BE2C (cell line): ENCODE data around the gene GPR135.

ENCODE experiments used
- DNase-seq: peaks from one replicate; pipeline ENCODE4 v3.0.0-alpha.2; 2020
- H3K27me3 ChIP-seq: fragments of 250-450 bp; sonication (Bioruptor Pico); 2 replicates; pipeline ENCODE4 v1.5.1; 2020; ENCODE audit warnings: mild to moderate bottlenecking
- H3K36me3 ChIP-seq: fragments of 250-450 bp; sonication (Bioruptor Pico); 2 replicates; pipeline ENCODE4 v1.5.1; 2020; ENCODE audit warnings: mild to moderate bottlenecking
- H3K4me1 ChIP-seq: fragments of 250-450 bp; sonication (Bioruptor Pico); 2 replicates; pipeline ENCODE4 v1.5.1; 2020
- H3K4me3 ChIP-seq: 2 replicates; pipeline ENCODE4 v1.5.1; 2011; ENCODE audit warnings: low read depth, low read length
- H3K9me3 ChIP-seq: fragments of 250-450 bp; sonication (Bioruptor Pico); 2 replicates; pipeline ENCODE4 v1.5.1; 2020
- TF ChIP-seq, protein P1 (sequence below): IDR thresholded peaks from 2 replicates; pipeline ENCODE4 v1.5.1; 2012; ENCODE audit warnings: mild to moderate bottlenecking, low read depth, low read length

GPR135 gene

DNA sequence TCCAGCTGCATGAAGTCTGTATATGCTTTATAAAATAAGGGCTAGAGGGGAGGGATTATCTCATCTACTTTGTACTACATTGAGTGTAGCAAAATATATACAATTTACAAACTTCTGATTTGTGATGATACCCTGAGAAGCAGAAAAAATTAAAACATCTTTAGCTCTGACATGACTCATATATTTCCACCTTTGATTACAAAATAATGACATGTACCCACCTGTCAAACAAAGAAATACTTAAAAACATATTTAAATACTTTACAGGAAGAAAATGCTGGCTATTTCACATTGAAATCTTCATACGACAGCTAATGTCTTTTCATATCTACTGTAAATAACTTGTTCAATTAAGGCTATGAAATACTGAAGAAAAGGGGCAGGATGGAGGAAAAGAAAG is 3.3 kb downstream of the GPR135 start:
- no peak for DNase-seq

DNA sequence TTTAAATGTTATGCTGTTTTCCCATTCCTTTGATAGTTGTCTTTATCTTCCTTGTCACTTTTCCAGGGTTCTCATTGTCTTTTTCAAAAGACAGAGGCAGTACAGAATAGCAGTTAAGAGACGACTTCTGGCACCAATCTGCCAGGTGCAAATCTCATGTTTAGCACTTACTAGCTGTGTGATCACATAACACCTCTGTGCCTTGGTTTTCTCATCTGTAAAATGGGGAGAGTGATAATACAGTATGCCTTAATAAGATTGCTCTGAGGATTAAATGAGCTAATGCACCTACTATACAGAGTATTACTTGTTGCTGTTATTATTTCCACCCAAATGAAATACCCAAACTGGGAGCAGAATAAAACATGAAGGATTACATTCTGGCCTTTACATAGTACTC is 4.8 kb downstream of the GPR135 start:
- TF ChIP-seq, protein P1, sequence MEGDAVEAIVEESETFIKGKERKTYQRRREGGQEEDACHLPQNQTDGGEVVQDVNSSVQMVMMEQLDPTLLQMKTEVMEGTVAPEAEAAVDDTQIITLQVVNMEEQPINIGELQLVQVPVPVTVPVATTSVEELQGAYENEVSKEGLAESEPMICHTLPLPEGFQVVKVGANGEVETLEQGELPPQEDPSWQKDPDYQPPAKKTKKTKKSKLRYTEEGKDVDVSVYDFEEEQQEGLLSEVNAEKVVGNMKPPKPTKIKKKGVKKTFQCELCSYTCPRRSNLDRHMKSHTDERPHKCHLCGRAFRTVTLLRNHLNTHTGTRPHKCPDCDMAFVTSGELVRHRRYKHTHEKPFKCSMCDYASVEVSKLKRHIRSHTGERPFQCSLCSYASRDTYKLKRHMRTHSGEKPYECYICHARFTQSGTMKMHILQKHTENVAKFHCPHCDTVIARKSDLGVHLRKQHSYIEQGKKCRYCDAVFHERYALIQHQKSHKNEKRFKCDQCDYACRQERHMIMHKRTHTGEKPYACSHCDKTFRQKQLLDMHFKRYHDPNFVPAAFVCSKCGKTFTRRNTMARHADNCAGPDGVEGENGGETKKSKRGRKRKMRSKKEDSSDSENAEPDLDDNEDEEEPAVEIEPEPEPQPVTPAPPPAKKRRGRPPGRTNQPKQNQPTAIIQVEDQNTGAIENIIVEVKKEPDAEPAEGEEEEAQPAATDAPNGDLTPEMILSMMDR, result no peak
- no peaks in the 10 kb centered on the region for H3K36me3 ChIP-seq
- H3K9me3 ChIP-seq, result no peaks in the 10 kb centered on the region
- H3K4me3 ChIP-seq, result no peak overlapping the region
- no peak for DNase-seq
- no peaks in the 10 kb centered on the region for H3K27me3 ChIP-seq
- H3K4me1 ChIP-seq, result no peaks in the 10 kb centered on the region; the same call in 1 of the 2 replicates

More for the DNA sequence above, 3.3 kb downstream of the GPR135 start:
- no peaks in the 10 kb centered on the region for H3K27me3 ChIP-seq
- TF ChIP-seq, protein P1, result no peak
- no peak overlapping the region for H3K4me3 ChIP-seq
- H3K4me1 ChIP-seq, result no peaks in the 10 kb centered on the region; the same call in 1 of the 2 replicates
- no peaks in the 10 kb centered on the region for H3K36me3 ChIP-seq
- no peaks in the 10 kb centered on the region for H3K9me3 ChIP-seq

DNA sequence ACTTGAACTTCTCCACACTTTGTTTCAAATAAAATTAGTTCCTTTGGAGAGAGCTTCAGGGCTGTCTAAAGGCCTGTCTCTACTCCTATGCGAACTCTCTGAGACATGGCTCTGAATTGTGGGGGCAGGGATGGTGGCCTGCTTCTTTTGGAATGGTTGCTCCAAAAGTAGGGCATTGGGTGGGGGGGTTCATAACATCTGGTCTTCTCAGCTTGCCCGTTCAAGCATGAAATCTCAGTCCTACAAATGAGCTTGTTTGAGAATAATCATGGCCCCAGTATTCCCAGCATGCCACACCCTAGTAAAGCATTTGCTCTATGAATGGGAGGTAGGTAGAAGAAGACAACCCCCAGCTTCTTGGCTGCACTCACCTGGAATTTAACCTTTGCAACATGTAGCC is 6.7 kb downstream of the GPR135 start:
- no peaks in the 10 kb centered on the region for H3K36me3 ChIP-seq
- TF ChIP-seq, protein P1, result no peak

DNA sequence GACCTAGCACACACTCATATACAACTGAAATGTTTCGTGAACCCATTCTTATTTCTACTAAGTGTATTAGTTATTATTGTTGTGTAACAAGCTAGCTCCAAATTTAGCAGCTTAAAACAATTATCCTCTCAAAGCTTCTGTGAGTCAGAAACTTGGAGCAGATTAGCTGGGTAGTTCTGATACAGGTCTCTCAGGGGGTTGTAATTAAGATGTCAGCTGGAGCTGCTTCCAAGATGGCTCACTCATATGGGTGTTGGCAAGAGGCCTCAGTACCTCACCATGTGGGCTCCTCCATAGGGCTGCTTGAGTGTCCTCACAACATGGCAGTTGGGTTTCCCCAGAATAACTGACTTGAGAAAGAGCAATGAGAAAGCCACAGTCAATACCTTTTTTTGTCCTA is 9.8 kb downstream of the GPR135 start:
- no peaks in the 10 kb centered on the region for H3K36me3 ChIP-seq
- TF ChIP-seq, protein P1, result no peak
- no peaks in the 10 kb centered on the region for H3K9me3 ChIP-seq
- no peaks in the 10 kb centered on the region for H3K4me1 ChIP-seq
- H3K4me3 ChIP-seq, result no peak overlapping the region
- no peak for DNase-seq
- H3K27me3 ChIP-seq, result no peaks in the 10 kb centered on the region

More for the DNA sequence above, 6.7 kb downstream of the GPR135 start:
- Histone ChIP-seq H3K9me3 (no peaks in the 10 kb centered on the region), H3K4me3 (no peak overlapping the region), H3K27me3 (no peaks in the 10 kb centered on the region), H3K4me1 (no peaks in the 10 kb centered on the region)
- DNase-seq, result no peak

- no peak for DNase-seq
- no peaks in the 10 kb centered on the region for H3K9me3 ChIP-seq
- H3K4me1 ChIP-seq, result no peaks in the 10 kb centered on the region
- no peaks in the 10 kb centered on the region for H3K27me3 ChIP-seq
- H3K36me3 ChIP-seq, result no peaks in the 10 kb centered on the region
- H3K4me3 ChIP-seq, result no peak overlapping the region
- TF ChIP-seq, protein P1, result no peak
These were observed 11.0 kb downstream of the GPR135 start for GRCh38 chr14:59454139-59454538.

- no peak for DNase-seq
- H3K4me1 ChIP-seq, result no peaks in the 10 kb centered on the region
- H3K9me3 ChIP-seq, result no peaks in the 10 kb centered on the region
- no peak overlapping the region for H3K4me3 ChIP-seq
- TF ChIP-seq, protein P1, result no peak
- H3K36me3 ChIP-seq, result no peaks in the 10 kb centered on the region
- H3K27me3 ChIP-seq, result no peaks in the 10 kb centered on the region
These were observed 13.3 kb downstream of the GPR135 start for GRCh38 chr14:59451849-59452248.
